Heart right ventricle (tissue), 16 donors: ENCODE data around the gene MAGIX. TPM values are rescaled to one million over a fixed set of nuclear protein-coding genes. Genes with fewer than 3 reads are reported as not detected.

Experiments used
- ATAC-seq, 8 donors: fragments of 200-7000 bp; cut with Tn5 transposase; one replicate each; pipeline ENCODE4 v1.9.1; 2020; ENCODE audit warnings: mild to moderate bottlenecking in 8 of 8, moderate library complexity in 8 of 8, moderate number of reproducible peaks in 1 of 8
- DNase-seq, 2 donors: peaks; one replicate each; pipeline ENCODE4 v3.0.0-alpha.2; 2020
- H3K27ac ChIP-seq, 10 donors: fragments of 200-600 bp; sonication (generic) in 2 of 10; one replicate each; pipeline versions ENCODE4 v1.5.0 to v1.8.0; 2020 to 2022; ENCODE audit warnings: mild to moderate bottlenecking in 3 of 10
- H3K27me3 ChIP-seq, 7 donors: fragments of 200-600 bp; one replicate each; pipeline ENCODE4 v1.8.0; 2021 to 2022; ENCODE audit warnings: mild to moderate bottlenecking in 2 of 7
- H3K36me3 ChIP-seq, 9 donors: fragments of 200-600 bp; sonication (generic) in 1 of 9; one replicate each; pipeline versions ENCODE4 v1.5.0 to v1.8.0; 2020 to 2022; ENCODE audit warnings: mild to moderate bottlenecking in 2 of 9
- H3K4me1 ChIP-seq, 9 donors: fragments of 200-600 bp; sonication (generic) in 1 of 9; one replicate each; pipeline versions ENCODE4 v1.5.0 to v1.8.0; 2020 to 2022; ENCODE audit warnings: mild to moderate bottlenecking in 4 of 9
- H3K4me3 ChIP-seq, 10 donors: fragments of 200-600 bp; sonication (generic) in 2 of 10; one replicate each; pipeline versions ENCODE4 v1.5.0 to v1.8.0; 2020 to 2022; ENCODE audit warnings: mild to moderate bottlenecking in 7 of 10, moderate library complexity in 2 of 10
- H3K9me3 ChIP-seq, 11 donors: fragments of 200-600 bp in 10 of 11; sonication (generic) in 2 of 11; one replicate each; pipeline versions ENCODE4 v1.5.0 to v1.8.0; 2013 to 2022; ENCODE audit warnings: mild to moderate bottlenecking in 2 of 11, control low read depth in 1 of 11, moderate library complexity in 1 of 11
- CTCF ChIP-seq, 9 donors: fragments of 200-600 bp; sonication (generic) in 2 of 9; IDR thresholded peaks; one replicate each; pipeline versions ENCODE4 v1.5.0 to v1.8.0; 2021 to 2022; ENCODE audit warnings: antibody characterized with exemption in 9 of 9, mild to moderate bottlenecking in 5 of 9, moderate library complexity in 1 of 9
- WGBS, 2 donors: extraction: QIAGEN DNeasy Blood & Tissue Kit; methylation state at CpG; one replicate each; pipeline ENCODE4 v1.1.7; 2013; ENCODE audit warnings: inconsistent platforms in 1 of 2; 5-methylcytosine and 5-hydroxymethylcytosine counted together
- intact Hi-C, 10 donors: fragments of 100-400 bp; cut with DNase I; formaldehyde crosslinking; loops; one replicate each; pipeline versions ENCODE4 v1.11.1 to v1.14.2; 2022
- polyA plus RNA-seq, 2 donors: library from polyadenylated mRNA; stranded (reverse); fragments of 200-250 nt; gene quantifications; one replicate each; pipeline ENCODE4 v1.2.3, GENCODE V29; 2013
- total RNA-seq, 10 donors: library from RNA; stranded (reverse); fragmentation: NEBNext Ultra II Directional in 3 of 10; extraction: Animal tissue kit (Norgen Biotek cat#: 25700) in 3 of 10; gene quantifications; one replicate each; pipeline versions ENCODE4 v1.2.1 to v1.2.4, GENCODE V29; 2021 to 2023
- donor health status: Arrhythmogenic right ventricular cardiomyopathy.
- donor health status: ischemic (EF 13 %, LVEDD 7.1; RV severe dilation, severe dysfunction).
- donor health status: healthy with polysubstance abuse.
- donor health status: DM: no; HTN: yes; CAD: no.
- donor health status: DM: no; HTN: no; CAD: no.
- donor health status: ischemic (EF 25% LVEDD 6.9; RV normal size, moderate dysfunction).
- donor health status: ischemic (EF 25% LVEDD 5.7; RV mildly dilated, moderate dysfunction).
- donor health status: healthy.
- donor health status: DM: yes; HTN: yes; CAD: no.
- donor health status: Ischemic cardiomyopathy.
- donor health status: ischemic (EF 35%, LVEDD 5.7; RV mildly dilated, moderate dysfunction).
- donor health status: nonischemic (EF 11% LVEDD 7.7; RV severe dilation, severe dysfunction).
- donor health status: DM: yes; HTN: yes; CAD: no.
- donor health status: PGD.
- donor health status: ischemic (EF 29% LVEDD 5.4; RV normal size, mild dysfunction).
- donor health status: nonischemic (EF 23%, LVEDD 6.1; RV moderate dilation, normal function).

The MAGIX gene
- total and polyA plus RNA-seq, 12 donors = 2.7 to 13.5 (median 4.1) TPM

DNA sequence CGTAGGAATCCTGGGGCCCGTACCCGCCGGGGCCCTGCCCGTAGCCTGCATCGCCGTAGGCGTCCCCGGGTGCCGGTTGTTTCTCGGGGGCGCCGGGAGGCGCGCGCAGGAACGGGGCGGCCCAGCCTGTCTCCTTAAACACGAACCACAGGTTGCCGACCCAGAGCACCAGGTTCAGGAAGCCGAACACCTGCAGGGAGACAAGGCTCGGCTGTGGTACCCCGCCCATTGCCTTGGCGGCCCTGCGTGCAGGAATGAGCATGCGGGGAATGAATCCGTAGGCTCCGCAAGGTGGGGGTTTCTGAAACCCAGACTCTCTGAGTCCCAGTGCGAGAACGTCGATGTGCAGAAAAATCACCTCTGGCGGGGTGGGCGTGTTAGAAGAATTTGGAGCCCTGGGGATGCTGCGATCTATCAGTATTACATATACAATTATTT lies 29.0 kb downstream of the MAGIX start:
- WGBS, 2 donors = 1 to 2% methylated on average over 29 to 33 of the region's 34 CpGs
- no peak for TF ChIP-seq CTCF (IDR thresholded peaks at IDR 0.05)
- DNase-seq (no peak), ATAC-seq (peak in 2 of 8 donors; percentile 0 to 14)
- H3K4me3 ChIP-seq = peak overlapping the region; percentile 32 to 87 (median 74)
- intact Hi-C loops = loop anchor here in 4 of 10 donors (5.0 to 10.0 kb wide), 3 partner anchors 46 to 83 kb away; partner anchors contain the start of genes CCDC22 (in 1 of the 4), FOXP3 (in 1 of the 4) and PPP1R3F (in 1 of the 4)
- no peaks in the 10 kb centered on the region for H3K27me3 ChIP-seq
- peaks cover 0 to 16% (median 7%) of the 10 kb centered on the region in 9 donors for H3K4me1 ChIP-seq
- peaks cover 0 to 5% (median 0%) of the 10 kb centered on the region in 11 donors for H3K9me3 ChIP-seq
- no peaks in the 10 kb centered on the region for H3K36me3 ChIP-seq
- peak overlapping the region; percentile 61 to 92 (median 90) for H3K27ac ChIP-seq

- Histone ChIP-seq H3K27ac (no peak overlapping the region), H3K36me3 (no peaks in the 10 kb centered on the region), H3K4me1 (peaks cover 0 to 16% (median 7%) of the 10 kb centered on the region in 9 donors), H3K9me3 (peaks cover 0 to 5% (median 0%) of the 10 kb centered on the region in 11 donors), H3K27me3 (no peaks in the 10 kb centered on the region), H3K4me3 (no peak overlapping the region)
- WGBS, 2 donors = 57% methylated on average over 10 of the region's 10 CpGs
- peak in 8 of 9 donors; percentile 9 to 63 (median 50) for TF ChIP-seq CTCF (IDR thresholded peaks at IDR 0.05)
- intact Hi-C loops = loop anchor here in 4 of 10 donors (5.0 to 10.0 kb wide), 3 partner anchors 44 to 82 kb away; partner anchors contain the start of genes CCDC22 (in 1 of the 4), FOXP3 (in 1 of the 4) and PPP1R3F (in 1 of the 4)
- DNase-seq (no peak), ATAC-seq (no peak)
Measured at GRCh38 chrX:49192722-49193328, 30.3 kb downstream of the MAGIX start.

- peaks cover 0 to 5% (median 0%) of the 10 kb centered on the region in 11 donors for H3K9me3 ChIP-seq
- no peak for ATAC-seq
- no peaks in the 10 kb centered on the region for H3K27me3 ChIP-seq
- no peak overlapping the region for H3K4me3 ChIP-seq
- 65 to 71% methylated on average over 2 of the region's 2 CpGs for WGBS, 2 donors
- no peaks in the 10 kb centered on the region for H3K36me3 ChIP-seq
- no peak for TF ChIP-seq CTCF (IDR thresholded peaks at IDR 0.05)
- H3K4me1 ChIP-seq = peaks cover 0 to 16% (median 7%) of the 10 kb centered on the region in 9 donors
- no peak for DNase-seq
- no peak overlapping the region for H3K27ac ChIP-seq
- intact Hi-C loops = loop anchor here in 4 of 10 donors (5.0 to 10.0 kb wide), 3 partner anchors 44 to 81 kb away; partner anchors contain the start of genes CCDC22 (in 1 of the 4), FOXP3 (in 1 of the 4) and PPP1R3F (in 1 of the 4)
Measured at GRCh38 chrX:49193542-49193964, 31.0 kb downstream of the MAGIX start.

- no peak overlapping the region for H3K4me3 ChIP-seq
- intact Hi-C loops = loop anchor here in 3 of 10 donors (10.0 kb wide), 2 partner anchors 67 to 77 kb away; partner anchors contain the start of genes FOXP3 (in 1 of the 3) and PPP1R3F (in 1 of the 3)
- DNase-seq = no peak
- TF ChIP-seq CTCF (IDR thresholded peaks at IDR 0.05) = no peak
- 71 to 85% methylated on average over 12 to 13 of the region's 13 CpGs for WGBS, 2 donors
- H3K36me3 ChIP-seq = no peaks in the 10 kb centered on the region
- H3K9me3 ChIP-seq = no peaks in the 10 kb centered on the region
- peaks cover 0 to 11% (median 3%) of the 10 kb centered on the region in 9 donors for H3K4me1 ChIP-seq
- no peak overlapping the region for H3K27ac ChIP-seq
- ATAC-seq = no peak
- H3K27me3 ChIP-seq = no peaks in the 10 kb centered on the region
Measured at GRCh38 chrX:49197543-49198087, 35.1 kb downstream of the MAGIX start.
